Astrocyte (in vitro differentiated cells and primary cell): ENCODE data around the gene HS3ST6. TPM values are rescaled to one million over a fixed set of nuclear protein-coding genes. Genes with fewer than 3 reads are reported as not detected.
"Not testable (repeated sequence)": the region's sequence is repeated elsewhere in the genome, so short reads cannot be mapped to it uniquely, and the experiment has no call there.

ENCODE experiments used
- DNase-seq: peaks from one replicate; pipeline ENCODE4 v3.0.0-alpha.2; 2010; ENCODE audit warnings: low read depth
- FAIRE-seq: peaks from 2 replicates; lab custom pipeline; 2011; peaks lifted over from hg19 to GRCh38; lab: Jason Lieb, UNC
- H2AFZ ChIP-seq: 2 replicates; pipeline ENCODE4 v1.6.0; 2012; ENCODE audit warnings: low read depth, low read length, inconsistent platforms
- H3K27ac ChIP-seq: 2 replicates; pipeline ENCODE4 v1.5.1; 2011; ENCODE audit warnings: low read depth, low read length, inconsistent platforms
- H3K27me3 ChIP-seq: 2 replicates; pipeline ENCODE4 v1.6.0; 2011; ENCODE audit warnings: low read length, inconsistent platforms; ENCODE audit not compliant: insufficient read depth
- H3K36me3 ChIP-seq: 2 replicates; pipeline ENCODE4 v1.5.1; 2011; ENCODE audit warnings: low read length, inconsistent platforms; ENCODE audit not compliant: insufficient read depth
- H3K4me1 ChIP-seq: 2 replicates; pipeline ENCODE4 v1.5.1; 2011; ENCODE audit warnings: low read length, inconsistent platforms; ENCODE audit not compliant: insufficient read depth
- H3K4me2 ChIP-seq: 2 replicates; pipeline ENCODE4 v1.6.0; 2012; ENCODE audit warnings: low read length, inconsistent platforms
- H3K4me3 ChIP-seq: 2 replicates; pipeline ENCODE4 v1.5.1; 2011; ENCODE audit warnings: low read depth, mild to moderate bottlenecking, low read length, inconsistent platforms; ENCODE audit not compliant: insufficient read depth
- H3K79me2 ChIP-seq: 2 replicates; pipeline ENCODE4 v1.6.0; 2012; ENCODE audit warnings: mild to moderate bottlenecking, low read length, inconsistent platforms; ENCODE audit not compliant: insufficient read depth
- H3K9ac ChIP-seq: 2 replicates; pipeline ENCODE4 v1.6.0; 2012; ENCODE audit warnings: mild to moderate bottlenecking, low read length, inconsistent platforms
- H3K9me3 ChIP-seq: 2 replicates; pipeline ENCODE4 v1.5.1; 2012; ENCODE audit warnings: low read depth, mild to moderate bottlenecking, low read length, inconsistent platforms; ENCODE audit not compliant: insufficient read depth
- H4K20me1 ChIP-seq: 2 replicates; pipeline ENCODE4 v1.6.0; 2012; ENCODE audit warnings: low read length, inconsistent platforms; ENCODE audit not compliant: insufficient read depth
- H3K27ac Mint-ChIP-seq: one replicate; pipeline ENCODE4 v1.8.0; 2021; ENCODE audit warnings: mild to moderate bottlenecking, mixed read lengths; ENCODE audit not compliant: unreplicated experiment
- H3K27me3 Mint-ChIP-seq: one replicate; pipeline ENCODE4 v1.8.0; 2021; ENCODE audit warnings: low read depth, mixed read lengths; ENCODE audit not compliant: unreplicated experiment
- H3K36me3 Mint-ChIP-seq: one replicate; pipeline ENCODE4 v1.8.0; 2021; ENCODE audit warnings: low read depth, mixed read lengths; ENCODE audit not compliant: unreplicated experiment
- H3K4me1 Mint-ChIP-seq: one replicate; pipeline ENCODE4 v1.8.0; 2021; ENCODE audit warnings: low read depth, mixed read lengths; ENCODE audit not compliant: unreplicated experiment
- H3K4me3 Mint-ChIP-seq: one replicate; pipeline ENCODE4 v1.8.0; 2021; ENCODE audit warnings: mild to moderate bottlenecking, moderate library complexity, mixed read lengths; ENCODE audit not compliant: unreplicated experiment
- H3K9me3 Mint-ChIP-seq: one replicate; pipeline ENCODE4 v1.8.0; 2021; ENCODE audit warnings: mild to moderate bottlenecking, mixed read lengths; ENCODE audit not compliant: unreplicated experiment
- CTCF ChIP-seq: IDR thresholded peaks from 2 replicates; pipeline ENCODE4 v1.5.1; 2011; ENCODE audit warnings: low read depth, mild to moderate bottlenecking, inconsistent platforms, low read length, moderate library complexity; ENCODE audit not compliant: insufficient read depth
- EZH2 ChIP-seq: IDR thresholded peaks from 2 replicates; pipeline ENCODE4 v1.6.1; 2012; ENCODE audit warnings: mild to moderate bottlenecking, low read length, inconsistent platforms; ENCODE audit not compliant: insufficient read depth
- total RNA-seq: library from RNA; stranded (reverse); gene quantifications from 2 replicates; pipeline ENCODE4 v1.2.1, GENCODE V29; 2021

HS3ST6 gene
- total RNA-seq, 1 donor from 2014 or later: not detected

- Mint-ChIP-seq H3K27ac (no peak overlapping the region), H3K9me3 (no peaks in the 10 kb centered on the region), H3K4me1 (no peaks in the 10 kb centered on the region), H3K36me3 (no peaks in the 10 kb centered on the region), H3K4me3 (no peak overlapping the region), H3K27me3 (peaks cover 51% of the 10 kb centered on the region)
- no peak overlapping the region for H3K9ac ChIP-seq
- peaks cover 9% of the 10 kb centered on the region for H3K27me3 ChIP-seq
- H3K27ac ChIP-seq: no peak overlapping the region
- no peak for TF ChIP-seq EZH2
- TF ChIP-seq CTCF: no peak
- H4K20me1 ChIP-seq: no peaks in the 10 kb centered on the region
- no peaks in the 10 kb centered on the region for H3K9me3 ChIP-seq
- DNase-seq (no peak), FAIRE-seq (no peak)
- no peaks in the 10 kb centered on the region for H3K4me1 ChIP-seq
- no peak overlapping the region for H3K4me3 ChIP-seq
- H3K79me2 ChIP-seq: no peaks in the 10 kb centered on the region
- no peak overlapping the region for H2AFZ ChIP-seq
- H3K36me3 ChIP-seq: no peaks in the 10 kb centered on the region
- H3K4me2 ChIP-seq: no peak overlapping the region
Observed at GRCh38 chr16:1899641-1900451, 18.4 kb downstream of the HS3ST6 start.

- not testable (repeated sequence) for H3K27ac Mint-ChIP-seq, H3K9ac ChIP-seq, H3K36me3 Mint-ChIP-seq, H3K36me3 ChIP-seq, H3K9me3 ChIP-seq, DNase-seq, H3K4me3 ChIP-seq, H3K79me2 ChIP-seq, H2AFZ ChIP-seq, FAIRE-seq, H3K27ac ChIP-seq, H3K27me3 ChIP-seq, H3K4me1 ChIP-seq, H4K20me1 ChIP-seq, H3K4me2 ChIP-seq, H3K9me3 Mint-ChIP-seq, H3K4me1 Mint-ChIP-seq, H3K4me3 Mint-ChIP-seq
- peaks cover 46% of the 10 kb centered on the region for H3K27me3 Mint-ChIP-seq
Observed at GRCh38 chr16:1897692-1898091, 20.5 kb downstream of the HS3ST6 start.

- H4K20me1 ChIP-seq: no peaks in the 10 kb centered on the region
- no peaks in the 10 kb centered on the region for H3K4me1 ChIP-seq
- FAIRE-seq (no peak), DNase-seq (no peak)
- no peak overlapping the region for H3K4me2 ChIP-seq
- H3K79me2 ChIP-seq: no peaks in the 10 kb centered on the region
- peaks cover 5% of the 10 kb centered on the region for H3K27me3 ChIP-seq
- no peak overlapping the region for H2AFZ ChIP-seq
- Mint-ChIP-seq H3K27me3 (peaks cover 55% of the 10 kb centered on the region), H3K27ac (no peak overlapping the region), H3K4me3 (no peak overlapping the region), H3K4me1 (no peaks in the 10 kb centered on the region), H3K9me3 (no peaks in the 10 kb centered on the region), H3K36me3 (no peaks in the 10 kb centered on the region)
- H3K4me3 ChIP-seq: no peak overlapping the region
- TF ChIP-seq CTCF (no peak), EZH2 (no peak)
- no peak overlapping the region for H3K27ac ChIP-seq
- no peaks in the 10 kb centered on the region for H3K36me3 ChIP-seq
- H3K9ac ChIP-seq: no peak overlapping the region
- no peaks in the 10 kb centered on the region for H3K9me3 ChIP-seq
Observed at GRCh38 chr16:1895949-1896675, 22.1 kb downstream of the HS3ST6 start.
